GM19467 (cell line): Measurements from ENCODE around the gene ZNF564.
"Not testable (repeated sequence)": the region's sequence is repeated elsewhere in the genome, so short reads cannot be mapped to it uniquely, and the experiment has no call there.

ENCODE experiments used
- ATAC-seq: cut with Tn5 transposase; IDR thresholded peaks from one replicate; pipeline ENCODE4 v1.9.1; 2021; ENCODE audit warnings: mild to moderate bottlenecking, moderate library complexity; ENCODE audit not compliant: unreplicated experiment

ZNF564 gene

GRCh38 chr19:12497032-12497431 is 54.2 kb downstream of the ZNF564 start:
- ATAC-seq, result no peak

GRCh38 chr19:12496480-12496879 is 54.8 kb downstream of the ZNF564 start:
- ATAC-seq, result no peak

- no peak for ATAC-seq
Measured at GRCh38 chr19:12495002-12495802, 56.1 kb downstream of the ZNF564 start.

DNA sequence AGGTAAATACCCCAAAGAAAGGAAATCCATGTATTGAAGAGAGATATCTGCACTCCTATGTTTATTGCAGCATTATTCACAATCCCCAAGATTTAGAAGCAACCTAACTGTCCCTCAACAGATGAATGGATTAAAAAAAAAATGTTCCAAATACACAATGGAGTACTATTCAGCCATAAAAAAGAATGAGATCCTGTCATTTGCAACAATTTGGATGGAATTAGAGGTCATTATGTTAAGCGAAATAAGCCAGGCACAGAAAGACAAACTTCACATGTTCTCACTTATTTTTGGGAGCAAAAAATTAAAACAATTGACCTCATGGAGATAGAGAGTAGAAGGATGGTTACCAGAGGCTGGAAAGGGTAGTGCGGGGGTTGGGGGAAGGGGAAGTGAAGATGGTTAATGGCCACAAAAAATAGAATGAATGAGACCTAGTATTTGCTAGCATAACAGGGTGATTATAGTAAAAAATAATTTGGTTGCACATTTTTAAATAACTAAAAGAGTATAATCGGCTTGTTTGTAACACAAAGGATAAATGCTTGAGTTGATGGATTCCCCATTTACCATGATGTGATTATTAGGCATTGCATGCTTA is 56.9 kb downstream of the ZNF564 start:
- no peak for ATAC-seq

DNA sequence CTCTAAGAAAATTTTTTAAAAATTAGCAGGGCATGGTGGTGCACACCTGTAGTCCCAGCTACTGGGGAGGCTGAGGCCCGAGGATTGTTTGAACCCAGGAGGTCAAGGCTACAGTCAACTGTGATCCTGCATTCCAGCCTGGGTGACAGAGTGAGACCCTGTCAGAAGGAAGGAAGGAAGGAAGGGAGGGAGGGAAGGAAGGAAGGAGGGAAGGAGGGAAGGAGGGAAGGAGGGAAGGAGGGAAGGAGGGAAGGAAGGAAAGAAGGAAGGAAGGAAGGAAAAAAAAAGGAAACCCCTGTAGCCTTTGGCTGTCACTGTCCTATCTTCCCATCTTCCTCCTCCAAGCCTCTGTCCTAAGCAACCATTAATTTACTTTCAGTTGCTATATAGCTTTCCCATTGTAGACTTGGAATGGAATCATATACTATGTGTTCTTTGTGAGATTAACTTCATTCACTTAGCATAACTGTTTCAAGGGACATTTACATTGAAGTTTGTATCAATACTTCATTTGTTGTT is 65.0 kb downstream of the ZNF564 start:
- ATAC-seq, result not testable (repeated sequence)

DNA sequence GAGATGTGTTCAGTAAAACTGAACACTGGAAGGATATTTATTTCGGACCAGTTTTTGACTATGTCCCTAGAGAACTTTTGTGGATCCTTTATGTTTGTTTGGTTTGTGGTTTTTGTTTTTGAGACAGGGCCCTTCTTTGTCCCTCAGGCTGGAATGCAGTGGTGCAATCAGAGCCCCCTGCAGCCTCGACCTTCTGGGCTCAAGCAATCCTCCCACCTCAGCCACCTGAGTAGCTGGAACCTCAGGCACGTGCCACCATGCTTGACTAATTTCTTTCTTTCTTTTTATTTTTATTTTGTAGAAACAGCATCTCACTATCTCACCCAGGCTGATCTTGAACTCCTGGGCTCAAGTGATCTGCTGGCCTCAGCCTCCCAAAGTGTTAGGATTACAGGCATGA is 65.7 kb downstream of the ZNF564 start:
- ATAC-seq, result no peak

GRCh38 chr19:12485052-12485416 is 66.2 kb downstream of the ZNF564 start:
- ATAC-seq, result no peak

- peak; percentile 95 for ATAC-seq
Measured at GRCh38 chr19:12484371-12485051, 66.8 kb downstream of the ZNF564 start, which contains the start of gene ZNF709. ZNF709 (minus strand) TSS chr19:12484816; CDS start chr19:12484657, 159 bp downstream.

- no peak for ATAC-seq
Measured at GRCh38 chr19:12484011-12484370, 67.3 kb downstream of the ZNF564 start.

DNA sequence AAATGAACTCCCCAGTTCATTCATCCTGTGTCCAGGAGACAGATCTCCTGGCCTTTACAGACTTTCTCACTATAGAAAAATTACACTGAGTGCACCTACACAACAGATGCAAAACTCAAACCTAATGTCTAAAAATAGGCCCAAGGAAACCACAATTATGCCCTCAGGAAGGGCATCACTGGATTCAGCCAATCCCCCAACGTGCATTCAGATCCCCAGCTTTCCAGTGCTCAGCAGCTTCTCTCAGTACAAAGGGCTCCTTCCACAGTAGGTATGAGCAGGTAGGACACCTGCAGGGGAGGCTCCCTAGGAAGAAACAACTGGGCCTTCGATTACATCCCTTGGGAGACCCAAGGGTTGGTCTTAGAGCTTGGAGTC is 68.8 kb downstream of the ZNF564 start:
- no peak for ATAC-seq

DNA sequence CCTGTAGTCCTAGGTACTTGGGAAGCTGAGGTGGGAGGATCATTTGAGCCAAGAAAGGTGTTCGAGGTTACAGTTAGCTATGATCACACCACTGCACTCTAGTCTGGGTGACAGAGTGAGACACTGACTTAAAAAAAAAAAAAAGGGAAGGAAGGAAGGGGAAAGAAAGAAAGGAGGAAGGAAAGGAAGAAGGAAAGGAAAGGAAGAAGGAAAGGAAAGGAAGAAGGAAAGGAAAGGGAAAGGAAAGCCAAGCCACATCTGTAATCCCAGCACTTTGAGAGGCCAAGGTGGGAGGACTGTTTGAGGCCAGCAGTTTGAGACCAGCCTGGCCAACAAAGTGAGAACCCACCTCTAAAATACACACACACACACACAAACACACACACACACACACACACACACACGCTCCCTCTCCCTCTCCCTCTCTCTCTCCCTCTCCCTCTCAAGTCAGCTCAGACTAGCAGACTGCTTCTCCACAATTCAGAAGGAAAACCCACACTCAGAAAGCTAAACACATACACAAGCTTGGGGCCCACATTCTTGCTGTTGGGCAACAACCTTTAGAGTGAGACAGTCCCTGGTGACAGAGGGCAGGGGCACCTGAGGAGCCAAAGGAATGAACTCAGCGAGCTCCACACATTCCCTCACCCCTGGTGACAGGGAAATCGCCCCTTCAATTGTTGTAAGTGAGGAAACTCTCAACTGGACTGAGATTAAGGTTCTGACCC is 69.3 kb downstream of the ZNF564 start:
- ATAC-seq, result no peak

DNA sequence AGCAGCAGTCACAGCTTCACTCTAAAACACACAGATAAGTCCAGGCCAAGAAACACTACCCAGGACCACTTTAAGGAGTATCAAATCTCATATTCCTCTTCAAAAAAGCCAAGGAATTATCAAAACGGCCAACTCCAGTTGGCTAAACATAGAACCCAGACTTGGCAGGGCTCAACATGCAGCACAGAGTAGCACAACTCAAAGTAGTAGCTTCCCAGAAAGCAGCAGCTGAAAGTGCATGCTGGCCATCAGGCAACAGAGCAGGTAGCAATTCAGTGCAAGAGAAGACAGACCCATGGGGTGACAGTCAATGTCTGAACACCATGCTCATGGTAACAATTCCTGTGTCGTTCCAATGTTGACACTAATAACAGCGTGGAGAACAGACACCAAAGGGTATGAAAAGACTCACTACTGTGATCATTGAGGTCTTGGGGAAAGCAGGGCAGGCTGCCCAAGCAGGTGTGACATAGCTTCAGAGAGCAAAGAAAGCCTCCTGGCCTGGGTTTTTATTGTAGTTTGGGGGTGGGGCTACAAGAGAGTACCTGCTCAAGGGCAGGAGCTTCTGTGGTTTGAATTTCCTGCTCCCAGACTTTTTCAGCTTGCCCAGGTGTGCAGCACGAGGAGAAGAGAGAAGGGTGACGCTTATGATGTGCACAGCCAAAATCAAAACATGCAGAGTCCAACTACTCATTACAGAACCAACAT is 72.9 kb downstream of the ZNF564 start:
- no peak for ATAC-seq
